MCF 10A (cell line): ENCODE measurements around the gene TEAD1. TPM values are rescaled to one million over a fixed set of nuclear protein-coding genes. Genes with fewer than 3 reads are reported as not detected.

ENCODE experiments used
- BruUV-seq: library from RNA; stranded (reverse); fragments of 400-500 nt; replicated peaks from 2 replicates; lab custom pipeline; 2021; lab: Mats Ljungman, UMichigan
- CTCF ChIA-PET: fragments of 300-600 bp; sonication (Branson Sonifier 250); formaldehyde crosslinking; extraction: SDS; loops from one replicate; lab custom pipeline; 2021; ENCODE audit warnings: antibody characterized with exemption, inconsistent platforms; lab: Yijun Ruan, JAX
- POLR2A ChIA-PET: fragments of 300-600, 350-650 bp; sonication (Branson Sonifier 250); formaldehyde crosslinking; extraction: SDS; loops from one replicate; lab custom pipeline; 2020; ENCODE audit warnings: antibody characterized with exemption, inconsistent platforms; lab: Yijun Ruan, JAX
- DNase-seq: peaks from one replicate; pipeline ENCODE4 v3.0.0-alpha.2; 2018; ENCODE audit not compliant: unreplicated experiment
- H3K27ac Mint-ChIP-seq: one replicate; pipeline ENCODE4 v1.8.0; 2022; ENCODE audit warnings: mild to moderate bottlenecking, low read depth, mixed read lengths; ENCODE audit not compliant: unreplicated experiment
- H3K27me3 Mint-ChIP-seq: one replicate; pipeline ENCODE4 v1.8.0; 2022; ENCODE audit warnings: mixed read lengths; ENCODE audit not compliant: insufficient read depth, unreplicated experiment
- H3K36me3 Mint-ChIP-seq: one replicate; pipeline ENCODE4 v1.8.0; 2022; ENCODE audit warnings: mild to moderate bottlenecking, moderate library complexity, mixed read lengths; ENCODE audit not compliant: insufficient read depth, unreplicated experiment
- H3K4me1 Mint-ChIP-seq: one replicate; pipeline ENCODE4 v1.8.0; 2022; ENCODE audit warnings: mixed read lengths; ENCODE audit not compliant: insufficient read depth, unreplicated experiment
- H3K4me3 Mint-ChIP-seq: one replicate; pipeline ENCODE4 v1.8.0; 2022; ENCODE audit warnings: mild to moderate bottlenecking, moderate library complexity, mixed read lengths; ENCODE audit not compliant: unreplicated experiment
- H3K9me3 Mint-ChIP-seq: one replicate; pipeline ENCODE4 v1.8.0; 2022; ENCODE audit warnings: mixed read lengths; ENCODE audit not compliant: unreplicated experiment
- intact Hi-C: fragments of 100-400 bp; cut with micrococcal nuclease; formaldehyde crosslinking; loops from 2 replicates; pipeline ENCODE4 v1.14.1; 2022
- total RNA-seq: library from RNA; stranded (reverse); gene quantifications from 2 replicates; pipeline ENCODE4 v1.2.3, GENCODE V29; 2022
- TF ChIP-seq, protein P1 (sequence below): fragments of 200-600 bp; IDR thresholded peaks from one replicate; pipeline ENCODE4 v1.8.0; 2022; ENCODE audit warnings: antibody characterized with exemption, mild to moderate bottlenecking; ENCODE audit not compliant: unreplicated experiment

Gene TEAD1
- total RNA-seq, 1 experiment from 2014 or later: 123 TPM

DNA sequence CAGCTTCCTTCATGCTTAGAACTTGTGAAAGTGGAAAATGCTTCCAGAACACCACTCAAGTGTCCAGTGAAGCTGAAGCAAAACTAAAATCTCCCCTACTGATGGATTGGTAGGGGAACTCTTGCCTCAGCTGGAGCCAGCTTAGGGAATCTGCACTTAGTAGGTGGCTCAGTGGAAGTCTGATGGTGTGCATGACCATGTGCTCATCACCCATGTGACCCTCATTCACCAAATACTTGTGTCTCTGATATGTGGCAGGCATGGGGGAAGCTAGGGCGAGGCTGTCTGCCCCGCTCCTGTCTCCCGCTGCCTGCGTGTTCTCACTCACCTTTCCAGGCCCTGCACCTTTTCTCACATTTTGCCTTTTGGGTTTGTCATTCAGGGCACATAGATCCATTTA is 7.2 kb downstream of the TEAD1 start:
- no peaks in the 10 kb centered on the region for H3K27me3 Mint-ChIP-seq
- H3K27ac Mint-ChIP-seq: no peak overlapping the region
- ChIA-PET CTCF (interaction anchor here (1.0 to 1.2 kb wide), 3 partner anchors 11 to 206 kb away, joined by 3 to 8 read pairs (median 3); no protein-coding TSS in a partner anchor), POLR2A (interaction anchor here (0.9 to 7.1 kb wide), 7 partner anchors 10 to 251 kb away, joined by 3 to 248 read pairs (median 64); no protein-coding TSS in a partner anchor)
- no peaks in the 10 kb centered on the region for H3K9me3 Mint-ChIP-seq
- TF ChIP-seq, protein P1, sequence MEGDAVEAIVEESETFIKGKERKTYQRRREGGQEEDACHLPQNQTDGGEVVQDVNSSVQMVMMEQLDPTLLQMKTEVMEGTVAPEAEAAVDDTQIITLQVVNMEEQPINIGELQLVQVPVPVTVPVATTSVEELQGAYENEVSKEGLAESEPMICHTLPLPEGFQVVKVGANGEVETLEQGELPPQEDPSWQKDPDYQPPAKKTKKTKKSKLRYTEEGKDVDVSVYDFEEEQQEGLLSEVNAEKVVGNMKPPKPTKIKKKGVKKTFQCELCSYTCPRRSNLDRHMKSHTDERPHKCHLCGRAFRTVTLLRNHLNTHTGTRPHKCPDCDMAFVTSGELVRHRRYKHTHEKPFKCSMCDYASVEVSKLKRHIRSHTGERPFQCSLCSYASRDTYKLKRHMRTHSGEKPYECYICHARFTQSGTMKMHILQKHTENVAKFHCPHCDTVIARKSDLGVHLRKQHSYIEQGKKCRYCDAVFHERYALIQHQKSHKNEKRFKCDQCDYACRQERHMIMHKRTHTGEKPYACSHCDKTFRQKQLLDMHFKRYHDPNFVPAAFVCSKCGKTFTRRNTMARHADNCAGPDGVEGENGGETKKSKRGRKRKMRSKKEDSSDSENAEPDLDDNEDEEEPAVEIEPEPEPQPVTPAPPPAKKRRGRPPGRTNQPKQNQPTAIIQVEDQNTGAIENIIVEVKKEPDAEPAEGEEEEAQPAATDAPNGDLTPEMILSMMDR: no peak
- peaks cover 57% of the 10 kb centered on the region for H3K36me3 Mint-ChIP-seq
- BruUV-seq: no TSS peak
- intact Hi-C loops: no loop called here
- no peak for DNase-seq
- H3K4me1 Mint-ChIP-seq: peaks cover 74% of the 10 kb centered on the region
- H3K4me3 Mint-ChIP-seq: no peak overlapping the region

DNA sequence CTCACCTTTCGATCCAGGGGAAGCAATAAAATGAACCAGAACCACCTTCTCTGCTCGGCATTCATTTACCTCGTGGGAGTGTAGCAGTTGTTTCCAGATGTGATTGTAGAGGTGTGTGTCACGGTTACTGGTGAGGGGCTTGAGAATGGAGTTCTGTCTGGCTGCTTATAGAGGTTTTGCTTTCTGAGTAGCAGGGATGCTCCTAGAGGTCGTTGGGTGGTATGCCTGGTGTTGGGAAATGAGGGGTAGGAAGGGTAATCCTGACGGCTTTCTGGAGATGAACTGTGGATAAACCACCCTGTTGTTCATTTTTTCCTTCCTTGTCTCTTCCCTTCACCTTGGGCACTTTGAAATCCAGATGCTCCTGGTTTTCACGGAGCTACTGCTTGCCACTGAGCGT is 8.1 kb downstream of the TEAD1 start:
- no peak for DNase-seq
- ChIA-PET CTCF (no interaction called here), POLR2A (interaction anchor here (0.9 to 7.1 kb wide), 7 partner anchors 9 to 160 kb away, joined by 3 to 248 read pairs (median 46); no protein-coding TSS in a partner anchor)
- BruUV-seq: no TSS peak
- Mint-ChIP-seq H3K4me3 (no peak overlapping the region), H3K9me3 (no peaks in the 10 kb centered on the region), H3K4me1 (peaks cover 82% of the 10 kb centered on the region), H3K27ac (no peak overlapping the region), H3K36me3 (peaks cover 61% of the 10 kb centered on the region), H3K27me3 (no peaks in the 10 kb centered on the region)
- TF ChIP-seq, protein P1: no peak
- intact Hi-C loops: no loop called here

DNA sequence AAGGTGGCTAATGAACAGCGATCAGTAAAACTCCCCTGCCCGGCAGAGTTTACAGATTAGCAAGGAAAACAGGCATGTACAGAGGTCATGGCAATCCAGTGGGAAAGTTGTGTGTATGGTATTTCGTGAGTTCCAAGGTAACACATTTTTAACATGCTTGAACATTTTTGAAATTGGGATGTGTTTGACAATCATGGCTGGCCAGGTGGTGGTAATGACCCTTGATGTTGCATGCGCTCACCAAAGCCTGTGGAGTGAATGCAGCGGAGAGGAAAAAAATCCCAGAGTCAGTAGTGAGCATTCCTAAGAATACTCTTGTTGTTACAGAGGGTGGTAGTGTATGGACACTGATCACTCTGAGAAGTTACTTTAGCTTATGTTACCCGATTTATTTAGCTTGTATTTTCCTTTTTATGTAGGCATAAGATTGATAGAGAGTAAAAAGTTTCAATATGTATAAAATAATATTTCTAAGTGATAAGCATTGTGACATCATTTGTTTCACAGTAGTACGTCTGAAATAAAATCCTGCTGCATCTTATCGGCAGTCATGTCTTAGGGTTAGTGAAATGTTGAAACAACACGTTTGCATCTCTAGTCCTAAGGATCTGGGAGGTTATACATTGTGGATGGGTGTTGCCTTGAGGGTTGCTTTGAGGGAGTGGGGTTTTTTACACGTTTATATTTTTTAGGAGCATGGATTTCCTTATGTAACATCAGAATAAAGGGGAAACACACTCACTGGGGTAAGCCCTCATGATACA is 8.7 kb downstream of the TEAD1 start:
- no peak for DNase-seq
- ChIA-PET CTCF (no interaction called here), POLR2A (interaction anchor here (0.6 to 7.1 kb wide), 5 partner anchors 11 to 115 kb away, joined by 3 to 64 read pairs (median 3); no protein-coding TSS in a partner anchor)
- Mint-ChIP-seq H3K4me3 (no peak overlapping the region), H3K9me3 (no peaks in the 10 kb centered on the region), H3K4me1 (peaks cover 78% of the 10 kb centered on the region), H3K27me3 (no peaks in the 10 kb centered on the region), H3K27ac (no peak overlapping the region), H3K36me3 (peaks cover 60% of the 10 kb centered on the region)
- TF ChIP-seq, protein P1: no peak
- intact Hi-C loops: no loop called here
- BruUV-seq: no TSS peak

DNA sequence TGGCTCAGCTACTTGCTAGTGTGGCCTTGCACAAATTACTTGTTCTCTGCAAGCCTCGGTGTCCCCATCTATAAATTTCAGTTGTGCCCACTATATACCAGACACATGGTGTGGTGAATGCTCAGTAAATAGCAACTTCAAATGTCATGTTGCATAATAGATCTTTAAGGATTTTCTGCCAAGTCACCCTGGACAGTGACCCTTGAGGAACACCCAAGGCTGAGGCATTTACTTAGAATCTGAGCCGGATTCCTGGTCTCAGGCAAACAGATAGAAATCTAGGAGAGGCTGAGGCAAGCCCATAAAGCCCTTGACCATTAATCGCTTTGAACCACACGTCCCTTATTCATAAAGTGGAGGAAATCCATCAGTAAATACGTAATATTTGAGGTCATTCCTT is 9.7 kb downstream of the TEAD1 start:
- Mint-ChIP-seq H3K36me3 (peaks cover 59% of the 10 kb centered on the region), H3K27ac (no peak overlapping the region), H3K4me3 (no peak overlapping the region), H3K27me3 (no peaks in the 10 kb centered on the region), H3K4me1 (peaks cover 82% of the 10 kb centered on the region), H3K9me3 (no peaks in the 10 kb centered on the region)
- TF ChIP-seq, protein P1: no peak
- CTCF ChIA-PET: interaction anchor here (1.0 to 1.1 kb wide), 2 partner anchors 210 to 703 kb away, joined by 3 read pairs; no protein-coding TSS in a partner anchor
- POLR2A ChIA-PET: interaction anchor here (0.6 to 2.9 kb wide), 6 partner anchors 10 to 159 kb away, joined by 3 to 42 read pairs (median 4); no protein-coding TSS in a partner anchor
- BruUV-seq: no TSS peak
- peak; percentile 49 for DNase-seq
- intact Hi-C loops: no loop called here
